ENCODE measurements around the gene PNPLA5. TPM values are rescaled to one million over a fixed set of nuclear protein-coding genes. Genes with fewer than 3 reads are reported as not detected.

The PNPLA5 gene
- polyA plus RNA-seq, 1 donor (not counting 4 experiments of a cell fraction or from before 2014, with no cell fraction given), result not detected

- H3K9ac ChIP-seq (ENCODE audit: control insufficient read depth, extremely low read depth, insufficient read depth, low read length), result no peak overlapping the region
- dilution Hi-C loops (cut with MboI; ENCODE audit: extremely low pct_ligation_motif_present, low sequenced_read_pairs), result no loop called here
- FAIRE-seq, result no peak
- peaks cover 9% of the 10 kb centered on the region for H3K4me1 ChIP-seq (ENCODE audit: control insufficient read depth, extremely low read depth, insufficient read depth, low read length)
- H3K27me3 ChIP-seq (ENCODE audit: control insufficient read depth, extremely low read depth, insufficient read depth, low read length), result no peaks in the 10 kb centered on the region
- no peak overlapping the region for H2AFZ ChIP-seq (ENCODE audit: control insufficient read depth, low read length)
- no peaks in the 10 kb centered on the region for H3K9me3 ChIP-seq (ENCODE audit: control insufficient read depth, low read depth, low read length)
- TF ChIP-seq CTCF (optimal IDR thresholded peaks at IDR 0.05 in 1 of 3, IDR thresholded peaks at IDR 0.05 in 1 of 3, conservative IDR thresholded peaks at IDR 0.05 in 1 of 3; ENCODE audit: extremely low read depth in 1 of 3, insufficient read depth in 2 of 3, low read length in 3 of 3) (no peak), EZH2 (IDR thresholded peaks at IDR 0.05; ENCODE audit: low read length) (no peak)
- H3K36me3 ChIP-seq (ENCODE audit: control insufficient read depth in 2 of 2, extremely low read depth in 1 of 2, insufficient read depth in 2 of 2, low read length in 2 of 2), result no peaks in the 10 kb centered on the region
- H3K4me3 ChIP-seq (ENCODE audit: control insufficient read depth in 2 of 3, extremely low read depth in 1 of 3, insufficient read depth in 2 of 3, low read depth in 1 of 3, low read length in 3 of 3), result no peak overlapping the region
- no peak overlapping the region for H3K4me2 ChIP-seq (ENCODE audit: control insufficient read depth, extremely low read depth, insufficient read depth, low read depth, low read length)
- H4K20me1 ChIP-seq (ENCODE audit: control insufficient read depth, extremely low read depth, insufficient read depth, low read length), result no peaks in the 10 kb centered on the region
- H3K9me1 ChIP-seq (ENCODE audit: control insufficient read depth, extremely low read depth, insufficient read depth, low read length), result no peaks in the 10 kb centered on the region
- no peaks in the 10 kb centered on the region for H3K79me2 ChIP-seq (ENCODE audit: control insufficient read depth, insufficient read depth, low read length)
- no peak overlapping the region for H3K27ac ChIP-seq (ENCODE audit: control insufficient read depth, insufficient read depth, low read length)
- DNase-seq (ENCODE audit: low read depth, low spot score), result no peak
Measured at GRCh38 chr22:43917521-43917920, 25.7 kb upstream of the PNPLA5 start.

DNA sequence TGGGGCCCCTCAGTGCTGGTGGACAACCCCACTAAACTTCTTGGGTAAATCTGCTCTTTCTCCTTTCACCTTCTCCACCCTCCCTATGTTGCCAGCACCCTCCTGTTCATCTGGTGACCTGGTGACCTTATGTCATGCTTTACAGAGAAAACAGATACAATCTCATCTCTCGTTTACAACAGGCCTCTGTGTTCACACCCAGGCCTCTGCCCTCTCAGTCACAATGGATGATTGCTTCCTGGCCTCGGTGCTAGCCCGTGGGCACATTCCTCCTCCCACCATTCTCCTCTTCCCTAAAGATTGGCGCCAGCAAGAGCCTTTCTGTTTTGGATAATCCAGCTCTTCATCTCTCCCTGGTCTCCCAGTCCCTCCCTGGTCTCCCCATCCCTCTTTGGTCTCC is 19.5 kb upstream of the PNPLA5 start:
- TF ChIP-seq EZH2 (IDR thresholded peaks at IDR 0.05; ENCODE audit: low read length) (no peak), CTCF (optimal IDR thresholded peaks at IDR 0.05 in 1 of 3, IDR thresholded peaks at IDR 0.05 in 1 of 3, conservative IDR thresholded peaks at IDR 0.05 in 1 of 3; ENCODE audit: extremely low read depth in 1 of 3, insufficient read depth in 2 of 3, low read length in 3 of 3) (no peak)
- no peaks in the 10 kb centered on the region for H3K9me3 ChIP-seq (ENCODE audit: control insufficient read depth, low read depth, low read length)
- no peaks in the 10 kb centered on the region for H4K20me1 ChIP-seq (ENCODE audit: control insufficient read depth, extremely low read depth, insufficient read depth, low read length)
- no peak overlapping the region for H3K4me2 ChIP-seq (ENCODE audit: control insufficient read depth, extremely low read depth, insufficient read depth, low read depth, low read length)
- no peaks in the 10 kb centered on the region for H3K9me1 ChIP-seq (ENCODE audit: control insufficient read depth, extremely low read depth, insufficient read depth, low read length)
- no peaks in the 10 kb centered on the region for H3K4me1 ChIP-seq (ENCODE audit: control insufficient read depth, extremely low read depth, insufficient read depth, low read length)
- DNase-seq (ENCODE audit: low read depth, low spot score), result no peak
- dilution Hi-C loops (cut with MboI; ENCODE audit: extremely low pct_ligation_motif_present, low sequenced_read_pairs), result no loop called here
- H3K79me2 ChIP-seq (ENCODE audit: control insufficient read depth, insufficient read depth, low read length), result no peaks in the 10 kb centered on the region
- H2AFZ ChIP-seq (ENCODE audit: control insufficient read depth, low read length), result no peak overlapping the region
- H3K27ac ChIP-seq (ENCODE audit: control insufficient read depth, insufficient read depth, low read length), result no peak overlapping the region
- no peaks in the 10 kb centered on the region for H3K36me3 ChIP-seq (ENCODE audit: control insufficient read depth in 2 of 2, extremely low read depth in 1 of 2, insufficient read depth in 2 of 2, low read length in 2 of 2)
- H3K4me3 ChIP-seq (ENCODE audit: control insufficient read depth in 2 of 3, extremely low read depth in 1 of 3, insufficient read depth in 2 of 3, low read depth in 1 of 3, low read length in 3 of 3), result no peak overlapping the region
- no peak for FAIRE-seq
- peaks cover 24% of the 10 kb centered on the region for H3K27me3 ChIP-seq (ENCODE audit: control insufficient read depth, extremely low read depth, insufficient read depth, low read length)
- no peak overlapping the region for H3K9ac ChIP-seq (ENCODE audit: control insufficient read depth, extremely low read depth, insufficient read depth, low read length)
